GM12872 (cell line): ENCODE measurements around the gene EME2.

Experiments
- TF ChIP-seq, protein P1 (sequence below): IDR thresholded peaks from 3 replicates; pipeline ENCODE4 v1.5.1; 2011; ENCODE audit warnings: low read depth, mild to moderate bottlenecking, low read length, moderate library complexity; ENCODE audit not compliant: insufficient read depth

The EME2 gene, protein sequence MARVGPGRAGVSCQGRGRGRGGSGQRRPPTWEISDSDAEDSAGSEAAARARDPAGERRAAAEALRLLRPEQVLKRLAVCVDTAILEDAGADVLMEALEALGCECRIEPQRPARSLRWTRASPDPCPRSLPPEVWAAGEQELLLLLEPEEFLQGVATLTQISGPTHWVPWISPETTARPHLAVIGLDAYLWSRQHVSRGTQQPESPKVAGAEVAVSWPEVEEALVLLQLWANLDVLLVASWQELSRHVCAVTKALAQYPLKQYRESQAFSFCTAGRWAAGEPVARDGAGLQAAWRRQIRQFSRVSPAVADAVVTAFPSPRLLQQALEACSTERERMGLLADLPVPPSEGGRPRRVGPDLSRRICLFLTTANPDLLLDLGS

GRCh38 chr16:1772362-1772907 is at the start of gene EME2:
TSS of gene EME2 (plus strand) at chr16:1772810. CDS start at chr16:1773228, 418 bp downstream.
- TF ChIP-seq, protein P1, sequence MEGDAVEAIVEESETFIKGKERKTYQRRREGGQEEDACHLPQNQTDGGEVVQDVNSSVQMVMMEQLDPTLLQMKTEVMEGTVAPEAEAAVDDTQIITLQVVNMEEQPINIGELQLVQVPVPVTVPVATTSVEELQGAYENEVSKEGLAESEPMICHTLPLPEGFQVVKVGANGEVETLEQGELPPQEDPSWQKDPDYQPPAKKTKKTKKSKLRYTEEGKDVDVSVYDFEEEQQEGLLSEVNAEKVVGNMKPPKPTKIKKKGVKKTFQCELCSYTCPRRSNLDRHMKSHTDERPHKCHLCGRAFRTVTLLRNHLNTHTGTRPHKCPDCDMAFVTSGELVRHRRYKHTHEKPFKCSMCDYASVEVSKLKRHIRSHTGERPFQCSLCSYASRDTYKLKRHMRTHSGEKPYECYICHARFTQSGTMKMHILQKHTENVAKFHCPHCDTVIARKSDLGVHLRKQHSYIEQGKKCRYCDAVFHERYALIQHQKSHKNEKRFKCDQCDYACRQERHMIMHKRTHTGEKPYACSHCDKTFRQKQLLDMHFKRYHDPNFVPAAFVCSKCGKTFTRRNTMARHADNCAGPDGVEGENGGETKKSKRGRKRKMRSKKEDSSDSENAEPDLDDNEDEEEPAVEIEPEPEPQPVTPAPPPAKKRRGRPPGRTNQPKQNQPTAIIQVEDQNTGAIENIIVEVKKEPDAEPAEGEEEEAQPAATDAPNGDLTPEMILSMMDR = no peak

DNA sequence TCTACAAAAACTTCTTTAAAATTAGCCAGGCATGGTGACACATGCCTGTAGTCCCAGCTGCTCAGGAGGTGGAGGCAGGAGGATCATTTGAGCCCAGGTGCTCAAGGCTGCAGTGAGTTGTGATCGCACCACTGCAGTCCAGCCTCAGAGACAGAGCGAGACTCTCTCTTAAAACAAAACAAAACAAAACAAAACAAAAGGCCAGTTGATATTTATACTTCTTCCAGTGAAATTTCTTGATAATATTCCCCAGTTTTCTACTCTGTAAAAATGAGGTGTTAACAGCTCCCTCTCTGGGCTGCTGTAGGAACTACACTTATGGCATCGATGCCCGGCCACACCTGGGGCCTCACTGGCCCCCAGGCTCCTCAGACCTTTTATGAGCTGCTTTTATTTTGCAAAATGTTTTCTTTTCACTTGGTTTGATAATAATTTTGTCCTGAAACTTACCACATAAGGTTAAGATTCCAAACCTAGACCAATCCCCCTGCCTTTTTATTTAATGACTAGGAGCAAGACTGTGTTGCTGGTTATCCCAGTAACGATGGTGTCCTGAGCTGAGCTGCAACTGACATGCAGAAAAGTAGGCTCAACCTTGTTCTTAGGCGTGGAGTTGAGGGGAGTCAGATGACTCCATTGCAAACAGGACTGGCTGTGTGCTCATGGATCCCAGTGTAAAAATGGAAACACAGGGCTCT is 49.0 kb upstream of the EME2 start:
- TF ChIP-seq, protein P1 = peak; percentile 80

GRCh38 chr16:1724491-1724890 is 48.1 kb upstream of the EME2 start:
- TF ChIP-seq, protein P1 = no peak

GRCh38 chr16:1726661-1727502 is 45.7 kb upstream of the EME2 start:
- TF ChIP-seq, protein P1 = no peak

DNA sequence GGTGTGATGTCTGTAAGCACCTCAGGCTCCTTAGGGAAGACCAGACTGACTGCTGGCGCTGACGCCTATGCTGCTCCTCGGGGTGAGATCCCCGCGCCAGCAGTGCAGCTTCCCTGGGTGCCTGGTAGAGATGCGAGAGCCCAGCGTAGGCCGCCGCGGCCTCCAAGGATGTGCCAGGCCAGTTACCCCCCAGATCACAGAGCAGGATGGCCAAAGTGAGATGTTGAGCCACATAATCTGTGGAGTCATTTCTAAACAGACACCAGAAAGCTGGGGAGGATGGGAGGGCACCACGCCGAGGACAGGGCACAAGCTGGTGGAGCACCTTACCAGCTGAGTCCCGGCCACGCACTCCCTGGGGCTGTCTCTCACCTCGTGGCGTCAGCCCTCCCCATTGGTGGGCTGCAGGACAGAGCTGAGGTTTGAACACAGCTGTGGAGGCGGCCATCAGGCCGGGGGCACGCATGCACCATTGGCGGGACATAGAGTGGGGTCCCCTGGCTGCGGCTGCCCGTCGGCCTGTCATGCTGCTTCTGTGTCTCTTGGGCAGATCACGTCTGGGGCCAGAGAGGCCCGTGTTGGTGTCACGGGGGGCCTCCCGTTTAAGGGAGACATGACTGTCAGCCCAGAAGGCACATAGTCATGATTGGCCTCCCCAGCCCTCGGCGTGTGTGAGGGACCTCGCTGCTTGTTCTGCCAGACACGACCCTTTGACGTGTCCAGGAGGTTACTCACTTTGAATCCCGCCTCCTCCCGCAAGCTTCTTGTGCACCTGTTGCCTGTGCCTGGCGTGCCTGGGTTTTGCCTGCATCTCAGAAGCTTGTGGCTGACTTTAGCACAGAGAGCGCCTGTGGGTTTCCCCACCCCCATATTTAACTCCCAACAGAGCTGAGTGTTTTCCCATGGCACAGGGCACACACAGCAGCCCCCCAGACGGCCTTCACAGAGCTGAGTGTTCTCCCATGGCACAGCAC is 44.7 kb upstream of the EME2 start:
- TF ChIP-seq, protein P1 = no peak

GRCh38 chr16:1729026-1729425 is 43.6 kb upstream of the EME2 start:
- TF ChIP-seq, protein P1 = no peak
